Transverse colon (tissue), 3 donors: ENCODE data around the gene IFNA7.
"Not testable (repeated sequence)": the region's sequence is repeated elsewhere in the genome, so short reads cannot be mapped to it uniquely, and the experiment has no call there.

Source experiments
- POLR2A ChIP-seq: fragments of 450-650 bp; IDR thresholded peaks from one replicate; pipeline ENCODE4 v1.6.1; 2016; ENCODE audit warnings: antibody characterized with exemption, mild to moderate bottlenecking, moderate library complexity
- POLR2AphosphoS5 ChIP-seq, 3 donors: sonication (generic); formaldehyde crosslinking; IDR thresholded peaks; one replicate each; pipeline ENCODE4 v1.6.1; 2016; ENCODE audit warnings: antibody characterized with exemption in 3 of 3

- TF ChIP-seq POLR2A; POLR2AphosphoS5 (IDR thresholded peaks at IDR 0.05): not testable (repeated sequence)
These were observed at the start of gene IFNA7 for GRCh38 chr9:21202105-21202504.
